SH-SY5Y (cell line): ENCODE results near the gene CIDEA.

Experiments used
- GATA2 ChIP-seq: IDR thresholded peaks from 2 replicates; pipeline ENCODE4 v1.6.1; 2011; ENCODE audit warnings: mild to moderate bottlenecking, low read depth, low read length
- GATA3 ChIP-seq: IDR thresholded peaks from 2 replicates; pipeline ENCODE4 v1.6.1; 2011; ENCODE audit warnings: low read depth, mild to moderate bottlenecking, low read length, moderate library complexity

GRCh38 chr18:12290086-12290485 lies 35.9 kb downstream of the CIDEA start:
- no peak for TF ChIP-seq GATA3
- no peak for TF ChIP-seq GATA2
